Measurements from ENCODE around the gene ACADVL. TPM values are rescaled to one million over a fixed set of nuclear protein-coding genes. Genes with fewer than 3 reads are reported as not detected.

ACADVL gene
- total RNA-seq, 4 donors from 2014 or later = 565 to 1,687 (median 703) TPM

- 68% methylated on average over 8 of the region's 15 CpGs for WGBS
Observed at GRCh38 chr17:7224661-7225111, 4.9 kb downstream of the ACADVL start.

GRCh38 chr17:7225711-7226331 is 6.1 kb downstream of the ACADVL start:
- 79% methylated on average over 16 of the region's 21 CpGs for WGBS
- H3K27ac ChIP-seq = no peak overlapping the region
- DNase-seq (ENCODE audit: low spot score in 2 of 2) = no peak
- H3K4me3 ChIP-seq = no peak overlapping the region
- H3K9me3 ChIP-seq = no peaks in the 10 kb centered on the region
- peaks cover 30% of the 10 kb centered on the region for H3K4me1 ChIP-seq
- no peak for TF ChIP-seq EP300 (IDR thresholded peaks at IDR 0.05)
- no peak for TF ChIP-seq POLR2AphosphoS5 (IDR thresholded peaks at IDR 0.05)
- TF ChIP-seq, protein P1, sequence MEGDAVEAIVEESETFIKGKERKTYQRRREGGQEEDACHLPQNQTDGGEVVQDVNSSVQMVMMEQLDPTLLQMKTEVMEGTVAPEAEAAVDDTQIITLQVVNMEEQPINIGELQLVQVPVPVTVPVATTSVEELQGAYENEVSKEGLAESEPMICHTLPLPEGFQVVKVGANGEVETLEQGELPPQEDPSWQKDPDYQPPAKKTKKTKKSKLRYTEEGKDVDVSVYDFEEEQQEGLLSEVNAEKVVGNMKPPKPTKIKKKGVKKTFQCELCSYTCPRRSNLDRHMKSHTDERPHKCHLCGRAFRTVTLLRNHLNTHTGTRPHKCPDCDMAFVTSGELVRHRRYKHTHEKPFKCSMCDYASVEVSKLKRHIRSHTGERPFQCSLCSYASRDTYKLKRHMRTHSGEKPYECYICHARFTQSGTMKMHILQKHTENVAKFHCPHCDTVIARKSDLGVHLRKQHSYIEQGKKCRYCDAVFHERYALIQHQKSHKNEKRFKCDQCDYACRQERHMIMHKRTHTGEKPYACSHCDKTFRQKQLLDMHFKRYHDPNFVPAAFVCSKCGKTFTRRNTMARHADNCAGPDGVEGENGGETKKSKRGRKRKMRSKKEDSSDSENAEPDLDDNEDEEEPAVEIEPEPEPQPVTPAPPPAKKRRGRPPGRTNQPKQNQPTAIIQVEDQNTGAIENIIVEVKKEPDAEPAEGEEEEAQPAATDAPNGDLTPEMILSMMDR (IDR thresholded peaks at IDR 0.05) = no peak
- TF ChIP-seq POLR2A (IDR thresholded peaks at IDR 0.05) = no peak
- H3K36me3 ChIP-seq = peaks cover 74% of the 10 kb centered on the region
- no peaks in the 10 kb centered on the region for H3K27me3 ChIP-seq

More at GRCh38 chr17:7224661-7225111, 4.9 kb downstream of the ACADVL start:
- TF ChIP-seq EP300 (IDR thresholded peaks at IDR 0.05) (no peak), POLR2A (IDR thresholded peaks at IDR 0.05) (no peak), POLR2AphosphoS5 (IDR thresholded peaks at IDR 0.05) (no peak)
- TF ChIP-seq, protein P1 (IDR thresholded peaks at IDR 0.05) = no peak
- H3K9me3 ChIP-seq = no peaks in the 10 kb centered on the region
- H3K36me3 ChIP-seq = peaks cover 72% of the 10 kb centered on the region
- H3K4me3 ChIP-seq = no peak overlapping the region
- no peak for DNase-seq (ENCODE audit: low spot score in 2 of 2)
- H3K27ac ChIP-seq = no peak overlapping the region
- H3K4me1 ChIP-seq = peaks cover 35% of the 10 kb centered on the region
- no peaks in the 10 kb centered on the region for H3K27me3 ChIP-seq

- no peak overlapping the region for H3K4me3 ChIP-seq
- H3K36me3 ChIP-seq = peaks cover 74% of the 10 kb centered on the region
- no peak for DNase-seq (ENCODE audit: low spot score in 2 of 2)
- H3K9me3 ChIP-seq = no peaks in the 10 kb centered on the region
- peak overlapping the region; percentile 52 for H3K27ac ChIP-seq
- no peak for TF ChIP-seq POLR2AphosphoS5 (IDR thresholded peaks at IDR 0.05)
- TF ChIP-seq, protein P1 (IDR thresholded peaks at IDR 0.05) = no peak
- no peak for TF ChIP-seq EP300 (IDR thresholded peaks at IDR 0.05)
- no peak for TF ChIP-seq POLR2A (IDR thresholded peaks at IDR 0.05)
- 94% methylated on average over 26 of the region's 31 CpGs for WGBS
- H3K4me1 ChIP-seq = peaks cover 26% of the 10 kb centered on the region
- no peaks in the 10 kb centered on the region for H3K27me3 ChIP-seq
Observed at GRCh38 chr17:7226721-7227710, 7.3 kb downstream of the ACADVL start.

GRCh38 chr17:7228920-7229319 is 9.2 kb downstream of the ACADVL start:
- Histone ChIP-seq H3K9me3 (no peaks in the 10 kb centered on the region), H3K27ac (peak overlapping the region; percentile 39), H3K4me1 (peaks cover 37% of the 10 kb centered on the region), H3K27me3 (no peaks in the 10 kb centered on the region), H3K4me3 (no peak overlapping the region), H3K36me3 (peaks cover 55% of the 10 kb centered on the region)
- TF ChIP-seq POLR2AphosphoS5 (IDR thresholded peaks at IDR 0.05) = no peak
- no peak for TF ChIP-seq POLR2A (IDR thresholded peaks at IDR 0.05)
- no peak for TF ChIP-seq EP300 (IDR thresholded peaks at IDR 0.05)
- TF ChIP-seq, protein P1 (IDR thresholded peaks at IDR 0.05) = no peak
- no peak for DNase-seq (ENCODE audit: low spot score in 2 of 2)
- WGBS = 86% methylated on average over 14 of the region's 14 CpGs

DNA sequence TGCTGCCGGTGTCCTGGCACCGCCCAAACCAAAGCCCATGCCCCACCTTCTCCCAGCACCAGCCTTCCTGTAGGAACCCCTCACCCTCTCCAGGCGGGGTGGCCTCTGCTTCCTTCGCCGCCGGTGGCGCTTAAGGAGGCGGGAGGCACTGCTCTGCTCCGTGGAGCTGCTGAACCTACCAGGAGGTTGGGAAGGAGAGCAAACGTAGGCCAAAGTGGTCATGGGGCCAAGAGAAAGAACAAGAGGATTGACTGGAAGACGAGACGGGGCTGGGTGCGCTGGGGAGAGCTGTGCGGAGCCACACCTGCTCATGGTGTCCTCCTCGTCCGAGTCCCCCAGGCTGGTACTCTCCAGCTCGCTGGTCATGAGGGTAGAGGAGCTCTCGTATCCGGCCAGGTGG is 9.8 kb downstream of the ACADVL start:
- no peaks in the 10 kb centered on the region for H3K9me3 ChIP-seq
- H3K27ac ChIP-seq = no peak overlapping the region
- peaks cover 50% of the 10 kb centered on the region for H3K36me3 ChIP-seq
- TF ChIP-seq, protein P1 (IDR thresholded peaks at IDR 0.05) = no peak
- no peak for TF ChIP-seq POLR2A (IDR thresholded peaks at IDR 0.05)
- no peak for TF ChIP-seq EP300 (IDR thresholded peaks at IDR 0.05)
- no peak for TF ChIP-seq POLR2AphosphoS5 (IDR thresholded peaks at IDR 0.05)
- H3K4me3 ChIP-seq = no peak overlapping the region
- H3K4me1 ChIP-seq = peaks cover 38% of the 10 kb centered on the region
- WGBS = 95% methylated on average over 19 of the region's 19 CpGs
- H3K27me3 ChIP-seq = no peaks in the 10 kb centered on the region
- DNase-seq (ENCODE audit: low spot score in 2 of 2) = no peak
